HG03280 (cell line): ENCODE data around the gene AP2A1.
"Not testable (repeated sequence)": the region's sequence is repeated elsewhere in the genome, so short reads cannot be mapped to it uniquely, and the experiment has no call there.

Experiments used
- ATAC-seq: cut with Tn5 transposase; IDR thresholded peaks from one replicate; pipeline ENCODE4 v1.9.1; 2021; ENCODE audit warnings: mild to moderate bottlenecking, moderate library complexity; ENCODE audit not compliant: unreplicated experiment

AP2A1 gene

GRCh38 chr19:49766930-49767299, at the start of gene AP2A1:
TSS of gene AP2A1 (plus strand) at chr19:49767001. CDS start at chr19:49767134, 133 bp downstream.
- ATAC-seq = no peak

GRCh38 chr19:49718511-49718910, 48.3 kb upstream of the AP2A1 start:
- no peak for ATAC-seq

- no peak for ATAC-seq
Observed at GRCh38 chr19:49718991-49719390, 47.8 kb upstream of the AP2A1 start.

- ATAC-seq = not testable (repeated sequence)
Observed at GRCh38 chr19:49719420-49719819, 47.4 kb upstream of the AP2A1 start.

GRCh38 chr19:49727217-49728030, 39.4 kb upstream of the AP2A1 start:
- ATAC-seq = no peak

GRCh38 chr19:49730166-49730565, 36.6 kb upstream of the AP2A1 start:
- ATAC-seq = no peak

GRCh38 chr19:49738268-49738667, 28.5 kb upstream of the AP2A1 start:
- ATAC-seq = no peak

- ATAC-seq = no peak
Observed at GRCh38 chr19:49739098-49739497, 27.7 kb upstream of the AP2A1 start.

GRCh38 chr19:49739933-49740332, 26.9 kb upstream of the AP2A1 start:
- no peak for ATAC-seq

- ATAC-seq = no peak
Observed at GRCh38 chr19:49741210-49741844, 25.5 kb upstream of the AP2A1 start.

- no peak for ATAC-seq
Observed at GRCh38 chr19:49744946-49745381, 21.8 kb upstream of the AP2A1 start.

GRCh38 chr19:49746206-49746958, 20.4 kb upstream of the AP2A1 start:
- no peak for ATAC-seq

- ATAC-seq = no peak
Observed at GRCh38 chr19:49749055-49749716, 17.6 kb upstream of the AP2A1 start.

GRCh38 chr19:49749771-49750170, 17.0 kb upstream of the AP2A1 start:
- ATAC-seq = no peak

- ATAC-seq = no peak
Observed at GRCh38 chr19:49752701-49753100, 14.1 kb upstream of the AP2A1 start.

GRCh38 chr19:49755956-49756355, 10.8 kb upstream of the AP2A1 start:
- ATAC-seq = no peak

- no peak for ATAC-seq
Observed at GRCh38 chr19:49758292-49758691, 8.5 kb upstream of the AP2A1 start.

- no peak for ATAC-seq
Observed at GRCh38 chr19:49761249-49761624, 5.6 kb upstream of the AP2A1 start.

GRCh38 chr19:49761625-49762311, 5.0 kb upstream of the AP2A1 start:
- ATAC-seq = no peak

GRCh38 chr19:49763230-49763629, 3.6 kb upstream of the AP2A1 start, which contains the start of gene TSKS:
TSS of gene TSKS (minus strand) at chr19:49763306. CDS start at chr19:49763247, 59 bp downstream.
- ATAC-seq = no peak
